ENCODE measurements around the gene PLPP1. TPM values are rescaled to one million over a fixed set of nuclear protein-coding genes. Genes with fewer than 3 reads are reported as not detected.
A peak's percentile ranks its signal among the peaks of the same experiment; 100 is the strongest.

PLPP1 gene
- total RNA-seq = 1 to 10 TPM; 8.9 to 9.0 TPM

GRCh38 chr5:55534436-55535198 is at the start of gene PLPP1:
Gene PLPP1, minus strand, starts transcription at chr5:55534964. Its CDS starts 335 bp downstream, at chr5:55534629.
- Mint-ChIP-seq H3K9me3 (no peaks in the 10 kb centered on the region), H3K4me1 (peaks cover 31% of the 10 kb centered on the region), H3K27ac (peak within 1 kb of the TSS; percentile 64), H3K4me3 (peak within 1 kb of the TSS; percentile 86), H3K36me3 (ENCODE audit: low read depth) (peaks cover 4% of the 10 kb centered on the region), H3K27me3 (no peaks in the 10 kb centered on the region)
- peak; percentile 87 for DNase-seq
- POLR2A ChIA-PET = interaction anchor here (1.4 kb wide), 1 partner anchor 227 kb away, joined by 6 read pairs; the partner anchor contains the start of genes DHX29 and MTREX
- CTCF ChIA-PET = no interaction called here

DNA sequence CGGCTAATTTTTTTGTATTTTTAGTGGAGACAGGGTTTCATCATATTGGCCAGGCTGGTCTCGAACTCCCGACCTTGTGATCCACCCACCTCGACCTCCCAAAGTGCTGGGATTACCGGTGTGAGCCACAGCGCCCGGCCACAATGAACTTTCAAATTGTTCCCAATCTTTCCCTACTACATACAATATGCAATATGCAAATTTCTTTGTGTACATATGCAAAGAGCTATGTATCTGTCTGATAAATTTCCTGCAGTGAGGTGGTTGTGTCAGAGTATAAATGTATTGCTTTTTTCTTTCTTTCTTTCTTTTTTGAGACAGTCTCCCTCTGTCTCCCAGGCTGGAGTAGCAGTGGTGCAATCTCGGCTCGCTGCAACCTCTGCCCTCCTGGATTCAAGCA is 48.8 kb upstream of the PLPP1 start:
- Mint-ChIP-seq H3K27ac (no peak overlapping the region), H3K9me3 (no peaks in the 10 kb centered on the region), H3K4me1 (peaks cover 12% of the 10 kb centered on the region), H3K4me3 (no peak overlapping the region), H3K36me3 (ENCODE audit: low read depth) (no peaks in the 10 kb centered on the region), H3K27me3 (peaks cover 2% of the 10 kb centered on the region)
- ChIA-PET CTCF (no interaction called here), POLR2A (no interaction called here)
- no peak for DNase-seq

- ChIA-PET POLR2A (no interaction called here), CTCF (interaction anchor here (0.6 kb wide), 1 partner anchor 19 kb away, joined by 3 read pairs; no protein-coding TSS in a partner anchor)
- peaks cover 22% of the 10 kb centered on the region for H3K4me1 Mint-ChIP-seq
- no peaks in the 10 kb centered on the region for H3K36me3 Mint-ChIP-seq (ENCODE audit: low read depth)
- H3K27ac Mint-ChIP-seq = no peak overlapping the region
- no peak overlapping the region for H3K4me3 Mint-ChIP-seq
- H3K27me3 Mint-ChIP-seq = peaks cover 4% of the 10 kb centered on the region
- DNase-seq = no peak
- H3K9me3 Mint-ChIP-seq = no peaks in the 10 kb centered on the region
Observed at GRCh38 chr5:55582256-55582655, 47.5 kb upstream of the PLPP1 start.

GRCh38 chr5:55580042-55580441 is 45.3 kb upstream of the PLPP1 start:
- H3K36me3 Mint-ChIP-seq (ENCODE audit: low read depth) = no peaks in the 10 kb centered on the region
- peaks cover 32% of the 10 kb centered on the region for H3K4me1 Mint-ChIP-seq
- POLR2A ChIA-PET = no interaction called here
- H3K27me3 Mint-ChIP-seq = peaks cover 4% of the 10 kb centered on the region
- DNase-seq = no peak
- CTCF ChIA-PET = no interaction called here
- H3K9me3 Mint-ChIP-seq = no peaks in the 10 kb centered on the region
- H3K27ac Mint-ChIP-seq = no peak overlapping the region
- no peak overlapping the region for H3K4me3 Mint-ChIP-seq

- H3K4me1 Mint-ChIP-seq = peaks cover 32% of the 10 kb centered on the region
- H3K36me3 Mint-ChIP-seq (ENCODE audit: low read depth) = no peaks in the 10 kb centered on the region
- H3K9me3 Mint-ChIP-seq = no peaks in the 10 kb centered on the region
- POLR2A ChIA-PET = no interaction called here
- CTCF ChIA-PET = interaction anchor here (0.6 kb wide), 2 partner anchors 237 to 1275 kb away, joined by 3 read pairs; no protein-coding TSS in a partner anchor
- no peak overlapping the region for H3K27ac Mint-ChIP-seq
- peaks cover 4% of the 10 kb centered on the region for H3K27me3 Mint-ChIP-seq
- no peak for DNase-seq
- H3K4me3 Mint-ChIP-seq = no peak overlapping the region
Observed at GRCh38 chr5:55578771-55579170, 44.0 kb upstream of the PLPP1 start.

DNA sequence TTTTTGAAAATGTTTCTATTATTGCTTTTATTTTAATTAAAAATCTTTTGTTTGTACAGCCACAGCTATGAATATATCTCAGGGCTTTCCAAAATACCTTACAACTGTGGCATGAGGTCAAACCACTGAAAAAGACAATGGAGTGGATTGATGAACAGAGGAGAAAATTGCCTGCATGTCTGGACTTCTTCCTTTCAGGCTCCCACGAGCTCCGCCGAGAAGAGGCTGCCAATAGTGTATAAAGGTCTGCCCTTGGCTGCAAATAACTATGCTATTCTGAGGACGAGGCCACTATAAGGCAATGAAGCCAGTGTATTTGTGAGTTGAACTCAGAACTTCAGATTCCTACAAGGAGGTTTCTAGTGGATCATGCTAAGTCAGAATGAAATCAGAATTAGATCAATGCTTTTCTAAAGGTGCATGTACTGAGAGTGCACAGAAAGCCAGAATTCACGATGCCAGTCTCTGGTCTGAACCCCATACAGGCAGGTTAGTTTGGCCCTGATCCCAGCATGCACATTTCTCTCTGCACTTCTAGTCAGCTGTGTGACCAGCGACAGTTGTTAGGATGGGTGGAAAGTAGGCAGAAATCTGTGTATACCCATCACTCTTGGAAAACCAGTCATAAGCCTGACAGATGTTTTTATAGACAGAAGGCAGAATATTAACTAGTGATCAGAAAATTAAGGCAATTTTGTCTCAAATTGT is 42.7 kb upstream of the PLPP1 start:
- Mint-ChIP-seq H3K9me3 (no peaks in the 10 kb centered on the region), H3K27ac (no peak overlapping the region), H3K36me3 (ENCODE audit: low read depth) (no peaks in the 10 kb centered on the region), H3K4me3 (no peak overlapping the region), H3K27me3 (peaks cover 9% of the 10 kb centered on the region), H3K4me1 (peaks cover 29% of the 10 kb centered on the region)
- ChIA-PET CTCF (no interaction called here), POLR2A (no interaction called here)
- no peak for DNase-seq

DNA sequence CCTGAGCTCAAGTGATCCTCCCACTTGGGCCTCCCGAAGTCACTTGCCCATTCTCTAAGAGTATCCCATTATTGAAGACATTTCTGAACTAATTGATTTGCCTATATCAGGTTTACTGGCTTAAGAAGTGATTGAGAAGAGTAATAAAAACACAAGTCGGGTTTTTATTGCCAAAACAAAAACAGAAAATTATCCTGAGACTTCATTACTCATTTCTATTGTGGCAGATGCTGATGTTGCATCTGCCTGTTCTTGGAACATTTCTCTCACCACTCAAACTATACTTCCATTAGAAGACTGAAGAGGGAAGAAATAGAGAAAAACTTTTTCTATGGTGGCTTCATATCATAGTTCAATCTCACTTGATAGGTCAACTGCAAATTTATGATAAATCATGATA is 41.9 kb upstream of the PLPP1 start:
- H3K36me3 Mint-ChIP-seq (ENCODE audit: low read depth) = no peaks in the 10 kb centered on the region
- POLR2A ChIA-PET = interaction anchor here (0.9 kb wide), 1 partner anchor 74 kb away, joined by 3 read pairs; no protein-coding TSS in a partner anchor

DNA sequence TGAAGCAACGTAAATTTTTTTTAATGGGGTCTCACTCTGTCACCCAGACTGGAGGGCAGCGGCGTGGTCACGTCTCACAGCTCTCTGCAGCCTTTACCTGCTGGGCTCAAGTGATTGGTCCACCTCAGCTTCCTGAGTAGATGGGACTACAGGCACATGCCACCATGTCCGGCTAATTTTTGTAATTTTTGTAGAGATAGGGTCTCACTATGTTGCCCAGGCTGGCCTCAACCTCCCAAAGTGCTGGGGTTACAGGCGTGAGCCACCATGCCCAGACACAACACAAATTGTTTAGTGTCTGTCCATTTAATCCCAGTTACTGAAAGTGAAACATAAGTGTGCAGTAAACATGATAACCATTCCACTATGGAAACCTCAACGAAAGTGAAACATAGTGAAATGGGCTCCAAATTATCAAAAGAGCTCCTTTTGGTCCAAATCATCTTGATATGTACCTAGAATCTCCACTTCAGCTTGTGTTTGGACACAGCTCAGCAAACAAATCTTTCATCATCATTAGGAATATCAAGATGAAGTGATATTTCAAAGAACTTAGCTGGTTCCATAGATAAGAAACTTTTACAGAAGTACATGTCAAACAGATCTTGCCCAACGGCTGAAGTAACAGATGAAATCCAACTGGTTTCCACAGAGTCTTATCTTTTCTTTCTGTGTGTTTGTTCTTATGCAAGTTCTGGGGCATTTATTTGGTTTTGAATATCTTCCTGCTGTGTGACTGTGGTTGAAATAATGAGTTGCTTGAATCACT is 41.2 kb upstream of the PLPP1 start:
- no peak for DNase-seq
- Mint-ChIP-seq H3K4me3 (no peak overlapping the region), H3K36me3 (ENCODE audit: low read depth) (no peaks in the 10 kb centered on the region), H3K4me1 (peaks cover 22% of the 10 kb centered on the region), H3K27ac (no peak overlapping the region), H3K27me3 (peaks cover 12% of the 10 kb centered on the region), H3K9me3 (no peaks in the 10 kb centered on the region)
- ChIA-PET CTCF (no interaction called here), POLR2A (interaction anchor here (0.9 kb wide), 1 partner anchor 74 kb away, joined by 3 read pairs; no protein-coding TSS in a partner anchor)

More for the DNA sequence above, 41.9 kb upstream of the PLPP1 start:
- DNase-seq = no peak
- no peak overlapping the region for H3K27ac Mint-ChIP-seq
- no peak overlapping the region for H3K4me3 Mint-ChIP-seq
- H3K4me1 Mint-ChIP-seq = peaks cover 25% of the 10 kb centered on the region
- CTCF ChIA-PET = no interaction called here
- peaks cover 12% of the 10 kb centered on the region for H3K27me3 Mint-ChIP-seq
- H3K9me3 Mint-ChIP-seq = no peaks in the 10 kb centered on the region

DNA sequence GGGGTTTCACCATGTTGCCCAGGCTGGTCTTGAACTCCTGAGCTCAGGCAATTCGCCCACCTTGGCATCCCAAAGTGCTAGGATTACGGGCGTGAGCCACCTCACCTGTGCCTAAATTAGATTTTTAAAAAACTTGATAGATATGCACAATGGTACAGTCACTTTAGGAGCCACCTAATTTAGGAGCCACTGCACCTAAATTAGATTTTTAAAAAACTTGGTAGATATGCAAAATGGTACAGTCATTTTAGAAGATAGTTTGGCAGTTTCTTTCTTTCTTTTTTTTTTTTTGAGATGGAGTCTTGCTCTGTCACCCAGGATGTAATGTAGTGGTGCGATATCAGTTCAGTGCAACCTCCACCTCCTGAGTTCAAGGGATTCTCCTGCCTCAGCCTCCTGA is 37.8 kb upstream of the PLPP1 start:
- peaks cover 12% of the 10 kb centered on the region for H3K27me3 Mint-ChIP-seq
- POLR2A ChIA-PET = no interaction called here
- no peaks in the 10 kb centered on the region for H3K9me3 Mint-ChIP-seq
- DNase-seq = no peak
- CTCF ChIA-PET = no interaction called here
- no peak overlapping the region for H3K4me3 Mint-ChIP-seq
- peaks cover 14% of the 10 kb centered on the region for H3K4me1 Mint-ChIP-seq
- no peaks in the 10 kb centered on the region for H3K36me3 Mint-ChIP-seq (ENCODE audit: low read depth)
- H3K27ac Mint-ChIP-seq = no peak overlapping the region

GRCh38 chr5:55572020-55572419 is 37.3 kb upstream of the PLPP1 start:
- Mint-ChIP-seq H3K36me3 (ENCODE audit: low read depth) (no peaks in the 10 kb centered on the region), H3K27ac (no peak overlapping the region), H3K27me3 (peaks cover 10% of the 10 kb centered on the region), H3K9me3 (no peaks in the 10 kb centered on the region), H3K4me3 (no peak overlapping the region), H3K4me1 (peaks cover 10% of the 10 kb centered on the region)
- POLR2A ChIA-PET = no interaction called here
- CTCF ChIA-PET = no interaction called here
- DNase-seq = no peak

DNA sequence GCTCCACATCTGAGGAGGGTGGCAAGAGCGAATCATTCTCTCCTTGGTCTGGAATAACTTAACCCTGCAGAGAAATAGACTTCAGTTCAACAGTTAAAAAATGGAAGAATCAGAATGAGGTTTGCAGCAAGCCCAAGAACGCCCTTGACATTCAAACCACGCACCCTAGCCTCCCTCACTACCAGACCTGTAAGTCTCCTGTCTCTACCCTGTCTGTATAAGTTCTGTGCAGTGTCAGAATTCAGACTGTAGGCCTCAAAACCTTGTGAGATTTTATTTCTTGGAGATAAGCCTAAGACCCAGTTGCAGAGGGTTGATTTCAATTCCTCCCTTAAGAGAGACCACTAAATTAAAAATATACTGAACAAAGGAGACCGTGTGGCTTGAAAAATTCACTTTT is 35.8 kb upstream of the PLPP1 start:
- H3K9me3 Mint-ChIP-seq = no peaks in the 10 kb centered on the region
- no peaks in the 10 kb centered on the region for H3K4me1 Mint-ChIP-seq
- H3K27me3 Mint-ChIP-seq = peaks cover 10% of the 10 kb centered on the region
- DNase-seq = no peak
- H3K36me3 Mint-ChIP-seq (ENCODE audit: low read depth) = no peaks in the 10 kb centered on the region
- ChIA-PET POLR2A (interaction anchor here (1.0 kb wide), 1 partner anchor 20 kb away, joined by 3 read pairs; no protein-coding TSS in a partner anchor), CTCF (no interaction called here)
- H3K4me3 Mint-ChIP-seq = no peak overlapping the region
- H3K27ac Mint-ChIP-seq = no peak overlapping the region

- no peak for DNase-seq
- peaks cover 3% of the 10 kb centered on the region for H3K4me1 Mint-ChIP-seq
- ChIA-PET POLR2A (interaction anchor here (1.0 to 1.4 kb wide), 2 partner anchors 10 to 21 kb away, joined by 3 read pairs; no protein-coding TSS in a partner anchor), CTCF (no interaction called here)
- no peak overlapping the region for H3K27ac Mint-ChIP-seq
- peaks cover 10% of the 10 kb centered on the region for H3K27me3 Mint-ChIP-seq
- H3K36me3 Mint-ChIP-seq (ENCODE audit: low read depth) = no peaks in the 10 kb centered on the region
- H3K4me3 Mint-ChIP-seq = no peak overlapping the region
- H3K9me3 Mint-ChIP-seq = no peaks in the 10 kb centered on the region
Observed at GRCh38 chr5:55570026-55570425, 35.3 kb upstream of the PLPP1 start.

GRCh38 chr5:55569513-55569865 is 34.7 kb upstream of the PLPP1 start:
- ChIA-PET POLR2A (interaction anchor here (1.0 to 1.4 kb wide), 2 partner anchors 9 to 21 kb away, joined by 3 read pairs; no protein-coding TSS in a partner anchor), CTCF (no interaction called here)
- no peak overlapping the region for H3K27ac Mint-ChIP-seq

More at GRCh38 chr5:55569513-55569865, 34.7 kb upstream of the PLPP1 start:
- H3K4me3 Mint-ChIP-seq = no peak overlapping the region
- H3K27me3 Mint-ChIP-seq = peaks cover 10% of the 10 kb centered on the region
- no peaks in the 10 kb centered on the region for H3K36me3 Mint-ChIP-seq (ENCODE audit: low read depth)
- no peaks in the 10 kb centered on the region for H3K9me3 Mint-ChIP-seq
- DNase-seq = no peak
- peaks cover 6% of the 10 kb centered on the region for H3K4me1 Mint-ChIP-seq
